ENCODE data around the gene COX7A2. TPM values are rescaled to one million over a fixed set of nuclear protein-coding genes. Genes with fewer than 3 reads are reported as not detected.

Gene COX7A2
- total and polyA plus RNA-seq, 2 experiments from 2014 or later, result 768 to 1,135 TPM

- Histone ChIP-seq H3K27ac (no peak overlapping the region), H3K4me1 (ENCODE audit: low read depth) (no peaks in the 10 kb centered on the region), H3K9me3 (ENCODE audit: low read depth) (no peaks in the 10 kb centered on the region), H3K36me3 (no peaks in the 10 kb centered on the region), H3K4me3 (no peak overlapping the region), H3K27me3 (peaks cover 30% of the 10 kb centered on the region)
- DNase-seq (ENCODE audit: low read depth in 1 of 2, low spot score in 1 of 2), result peak in 1 of 2 donors; percentile 54
- TF ChIP-seq CTCF (IDR thresholded peaks at IDR 0.05; ENCODE audit: low read depth, low read length), result no peak
Measured at GRCh38 chr6:75196081-75196687, 47.4 kb downstream of the COX7A2 start.

- Histone ChIP-seq H3K27ac (no peak overlapping the region), H3K4me3 (no peak overlapping the region)
Measured at GRCh38 chr6:75188221-75188925, 55.2 kb downstream of the COX7A2 start.

More at GRCh38 chr6:75188221-75188925, 55.2 kb downstream of the COX7A2 start:
- no peak for TF ChIP-seq CTCF (IDR thresholded peaks at IDR 0.05; ENCODE audit: low read depth, low read length)
- Histone ChIP-seq H3K4me1 (ENCODE audit: low read depth) (no peaks in the 10 kb centered on the region), H3K36me3 (no peaks in the 10 kb centered on the region), H3K27me3 (no peaks in the 10 kb centered on the region), H3K9me3 (ENCODE audit: low read depth) (no peaks in the 10 kb centered on the region)
- DNase-seq (ENCODE audit: low read depth in 1 of 2, low spot score in 1 of 2), result peak in 1 of 2 donors; percentile 25

Other genes with a start within 250 kb of the COX7A2 start
- gene COL12A1, start 37.7 kb downstream of the COX7A2 start, total RNA-seq, result 0.66 and 3.4 TPM in 2 replicates
- gene COL12A1, start 37.7 kb downstream of the COX7A2 start, polyA plus RNA-seq, result 0.32 and 0.59 TPM in 2 replicates
- gene TMEM30A, start 41.0 kb upstream of the COX7A2 start, total RNA-seq, result 25.3 and 30.0 TPM in 2 replicates
- 33.5 and 45.5 TPM in 2 replicates for gene TMEM30A, start 41.0 kb upstream of the COX7A2 start, polyA plus RNA-seq
- gene FILIP1, start 250.0 kb upstream of the COX7A2 start, total RNA-seq, result 56.8 and 107 TPM in 2 replicates
- gene FILIP1, start 250.0 kb upstream of the COX7A2 start, polyA plus RNA-seq, result 64.8 and 84.7 TPM in 2 replicates